Fibroblast of gingiva (primary cell): Measurements from ENCODE around the gene PDXDC1.
"Not testable (repeated sequence)": the region's sequence is repeated elsewhere in the genome, so short reads cannot be mapped to it uniquely, and the experiment has no call there.

ENCODE experiments used
- DNase-seq: peaks from one replicate; pipeline ENCODE4 v3.0.0-alpha.2; 2011; ENCODE audit warnings: low read depth

The PDXDC1 gene

GRCh38 chr16:14974331-14974655, 533 bp upstream of the PDXDC1 start:
- not testable (repeated sequence) for DNase-seq

GRCh38 chr16:14975418-14976194, 780 bp downstream of the PDXDC1 start:
- not testable (repeated sequence) for DNase-seq

GRCh38 chr16:14976971-14977736, 2.3 kb downstream of the PDXDC1 start:
- DNase-seq: not testable (repeated sequence)

- not testable (repeated sequence) for DNase-seq
Observed at GRCh38 chr16:14978281-14978680, 3.5 kb downstream of the PDXDC1 start.

- DNase-seq: not testable (repeated sequence)
Observed at GRCh38 chr16:14978908-14979307, 4.1 kb downstream of the PDXDC1 start.

- DNase-seq: not testable (repeated sequence)
Observed at GRCh38 chr16:14981234-14981633, 6.4 kb downstream of the PDXDC1 start.

- DNase-seq: peak; percentile 35
Observed at GRCh38 chr16:14982521-14982920, 7.7 kb downstream of the PDXDC1 start.

- not testable (repeated sequence) for DNase-seq
Observed at GRCh38 chr16:14988092-14988491, 13.3 kb downstream of the PDXDC1 start.

GRCh38 chr16:14988661-14989191, 13.9 kb downstream of the PDXDC1 start:
- DNase-seq: not testable (repeated sequence)

- DNase-seq: not testable (repeated sequence)
Observed at GRCh38 chr16:14989291-14990281, 14.8 kb downstream of the PDXDC1 start.

- not testable (repeated sequence) for DNase-seq
Observed at GRCh38 chr16:14993277-14994151, 18.7 kb downstream of the PDXDC1 start.

- DNase-seq: peak; percentile 30
Observed at GRCh38 chr16:14996702-14997101, 21.9 kb downstream of the PDXDC1 start.

- not testable (repeated sequence) for DNase-seq
Observed at GRCh38 chr16:14998300-14998699, 23.5 kb downstream of the PDXDC1 start.

GRCh38 chr16:14999845-15000244, 25.0 kb downstream of the PDXDC1 start:
- DNase-seq: not testable (repeated sequence)

GRCh38 chr16:15002448-15002847, 27.6 kb downstream of the PDXDC1 start:
- DNase-seq: not testable (repeated sequence)

GRCh38 chr16:15005357-15006132, 30.7 kb downstream of the PDXDC1 start:
- not testable (repeated sequence) for DNase-seq

- DNase-seq: not testable (repeated sequence)
Observed at GRCh38 chr16:15008647-15009046, 33.8 kb downstream of the PDXDC1 start.

- DNase-seq: not testable (repeated sequence)
Observed at GRCh38 chr16:15012941-15013340, 38.1 kb downstream of the PDXDC1 start.

GRCh38 chr16:15015671-15016070, 40.8 kb downstream of the PDXDC1 start:
- DNase-seq: not testable (repeated sequence)

GRCh38 chr16:15016354-15016753, 41.5 kb downstream of the PDXDC1 start:
- not testable (repeated sequence) for DNase-seq
